RWPE1 (cell line): Measurements from ENCODE around the gene SORBS1.

ENCODE experiments used
- CTCF ChIA-PET: fragments of 350-600 bp; sonication (Branson Sonifier 250); formaldehyde crosslinking; extraction: SDS; loops from one replicate; lab custom pipeline; 2021; lab: Yijun Ruan, JAX
- POLR2A ChIA-PET: fragments of 400-600 bp; formaldehyde crosslinking; extraction: SDS; loops from one replicate; lab custom pipeline; 2020; ENCODE audit warnings: antibody characterized with exemption; ENCODE audit not compliant: low non-redundant PET; lab: Yijun Ruan, JAX
- DNase-seq: peaks from one replicate; pipeline ENCODE4 v3.0.0; 2012; ENCODE audit warnings: low spot score
- H3K27ac ChIP-seq: fragments of 450-650 bp; 2 replicates; pipeline ENCODE4 v1.5.1; 2017
- TF ChIP-seq, protein P1 (sequence below): fragments of 450-650 bp; conservative IDR thresholded peaks from 2 replicates; pipeline ENCODE4 v1.5.1; 2017; ENCODE audit warnings: low read depth, mild to moderate bottlenecking

The SORBS1 gene

DNA sequence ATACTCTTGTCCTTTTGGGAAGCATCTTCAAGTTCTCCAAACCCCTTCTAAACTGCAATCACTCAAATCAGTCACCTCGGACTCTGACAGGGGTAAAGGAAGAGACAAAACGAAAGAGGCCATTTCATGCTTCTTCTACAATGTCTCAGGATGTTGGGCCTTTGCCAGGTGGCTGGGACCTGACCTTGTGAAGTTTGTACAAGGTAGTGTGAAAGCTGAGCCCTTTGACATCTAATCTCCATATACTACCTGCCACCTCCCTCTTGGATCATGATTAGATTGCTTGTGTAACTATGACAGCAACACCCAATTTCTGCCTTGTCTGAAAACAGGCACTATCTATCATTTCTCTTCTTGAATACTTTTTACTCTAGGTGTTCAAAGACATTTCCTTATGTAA, 235.3 kb downstream of the SORBS1 start:
- TF ChIP-seq, protein P1, sequence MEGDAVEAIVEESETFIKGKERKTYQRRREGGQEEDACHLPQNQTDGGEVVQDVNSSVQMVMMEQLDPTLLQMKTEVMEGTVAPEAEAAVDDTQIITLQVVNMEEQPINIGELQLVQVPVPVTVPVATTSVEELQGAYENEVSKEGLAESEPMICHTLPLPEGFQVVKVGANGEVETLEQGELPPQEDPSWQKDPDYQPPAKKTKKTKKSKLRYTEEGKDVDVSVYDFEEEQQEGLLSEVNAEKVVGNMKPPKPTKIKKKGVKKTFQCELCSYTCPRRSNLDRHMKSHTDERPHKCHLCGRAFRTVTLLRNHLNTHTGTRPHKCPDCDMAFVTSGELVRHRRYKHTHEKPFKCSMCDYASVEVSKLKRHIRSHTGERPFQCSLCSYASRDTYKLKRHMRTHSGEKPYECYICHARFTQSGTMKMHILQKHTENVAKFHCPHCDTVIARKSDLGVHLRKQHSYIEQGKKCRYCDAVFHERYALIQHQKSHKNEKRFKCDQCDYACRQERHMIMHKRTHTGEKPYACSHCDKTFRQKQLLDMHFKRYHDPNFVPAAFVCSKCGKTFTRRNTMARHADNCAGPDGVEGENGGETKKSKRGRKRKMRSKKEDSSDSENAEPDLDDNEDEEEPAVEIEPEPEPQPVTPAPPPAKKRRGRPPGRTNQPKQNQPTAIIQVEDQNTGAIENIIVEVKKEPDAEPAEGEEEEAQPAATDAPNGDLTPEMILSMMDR: no peak
- CTCF ChIA-PET: interaction anchor here (0.6 to 0.8 kb wide), 2 partner anchors 16 to 298 kb away, joined by 3 read pairs; no protein-coding TSS in a partner anchor
- DNase-seq: no peak
- H3K27ac ChIP-seq: no peak overlapping the region
- POLR2A ChIA-PET: no interaction called here

DNA sequence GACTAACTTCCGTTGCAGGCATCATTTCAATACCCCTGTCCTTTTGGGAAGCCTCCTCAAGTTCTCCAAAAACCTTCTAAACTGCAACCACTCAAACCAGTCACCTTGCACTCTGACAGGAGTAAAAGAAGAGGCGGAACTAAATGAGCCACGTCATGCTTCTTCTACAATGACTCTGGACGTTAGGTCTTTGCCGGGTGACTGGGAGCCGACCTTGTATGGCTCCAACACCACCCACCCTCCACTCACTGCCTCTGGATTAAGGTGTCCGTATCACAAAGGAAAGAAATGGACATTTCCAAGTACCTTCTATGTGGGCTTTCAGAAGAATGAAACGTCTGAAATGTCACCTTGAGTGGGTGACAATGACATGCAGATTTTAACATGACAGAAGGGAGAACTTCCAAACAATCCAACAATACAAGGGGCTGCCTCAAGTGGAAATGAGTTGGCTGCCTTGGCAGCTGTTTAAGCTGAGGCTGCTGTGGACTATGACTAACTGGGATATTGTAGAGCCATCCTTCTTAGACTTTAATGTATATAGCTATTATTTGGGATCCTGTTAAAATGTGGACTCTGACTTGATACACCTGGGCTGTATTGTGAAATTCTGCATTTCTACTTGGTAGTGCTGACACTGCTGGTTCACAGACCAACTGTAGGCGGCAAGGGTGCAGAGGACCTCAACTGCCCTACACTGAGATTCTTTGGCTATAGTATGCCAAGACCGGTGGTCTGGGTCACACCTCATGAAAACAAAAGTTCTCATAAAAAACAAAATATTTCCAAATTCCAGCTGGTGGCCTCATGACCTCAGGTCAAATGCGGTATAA, 236.5 kb downstream of the SORBS1 start:
- POLR2A ChIA-PET: no interaction called here
- TF ChIP-seq, protein P1: no peak
- no peak for DNase-seq
- CTCF ChIA-PET: interaction anchor here (0.8 kb wide), 1 partner anchor 297 kb away, joined by 3 read pairs; no protein-coding TSS in a partner anchor
- no peak overlapping the region for H3K27ac ChIP-seq

GRCh38 chr10:95321554-95322301, 239.4 kb downstream of the SORBS1 start:
- TF ChIP-seq, protein P1: no peak
- H3K27ac ChIP-seq: no peak overlapping the region
- CTCF ChIA-PET: interaction anchor here (1.0 kb wide), 1 partner anchor 13 kb away, joined by 3 read pairs; no protein-coding TSS in a partner anchor
- POLR2A ChIA-PET: no interaction called here
- no peak for DNase-seq

DNA sequence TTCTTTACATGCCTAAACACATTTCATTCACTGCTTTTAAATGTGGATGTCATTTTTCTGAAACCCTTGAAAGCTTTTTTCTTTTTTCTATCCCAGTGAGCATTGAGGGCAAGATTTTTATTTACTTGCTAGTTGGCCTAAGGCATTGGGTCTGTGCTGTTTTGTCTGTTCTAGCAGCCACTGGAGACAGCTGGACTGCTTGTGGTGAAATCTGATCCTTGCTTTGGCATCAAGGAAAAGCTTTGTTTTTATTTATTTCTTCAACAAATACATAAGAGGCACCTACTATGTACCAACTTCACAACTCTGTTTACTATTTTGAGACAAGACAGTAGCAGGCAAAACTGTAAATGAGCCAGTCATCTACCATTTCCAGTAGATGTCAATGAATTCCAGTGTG, 241.9 kb downstream of the SORBS1 start:
- CTCF ChIA-PET: interaction anchor here (0.6 kb wide), 1 partner anchor 112 kb away, joined by 3 read pairs; no protein-coding TSS in a partner anchor

GRCh38 chr10:95315509-95315908, 245.7 kb downstream of the SORBS1 start:
- no peak overlapping the region for H3K27ac ChIP-seq
- TF ChIP-seq, protein P1: no peak
- no peak for DNase-seq
- ChIA-PET CTCF (interaction anchor here (0.5 to 0.8 kb wide), 3 partner anchors 42 to 69 kb away, joined by 3 to 4 read pairs (median 3); no protein-coding TSS in a partner anchor), POLR2A (no interaction called here)

More for the DNA sequence above, 241.9 kb downstream of the SORBS1 start:
- TF ChIP-seq, protein P1: no peak
- H3K27ac ChIP-seq: no peak overlapping the region
- no peak for DNase-seq
- POLR2A ChIA-PET: no interaction called here
